Measurements from ENCODE around the gene HMGN2. TPM values are rescaled to one million over a fixed set of nuclear protein-coding genes. Genes with fewer than 3 reads are reported as not detected.

HMGN2 gene
- total RNA-seq, 1 donor from 2014 or later, result 150 TPM

GRCh38 chr1:26521669-26522030 lies 49.4 kb downstream of the HMGN2 start:
- DNase-seq (ENCODE audit: missing footprints) (no peak), ATAC-seq (no peak)
- intact Hi-C loops (cut with DNase I), result no loop called here

DNA sequence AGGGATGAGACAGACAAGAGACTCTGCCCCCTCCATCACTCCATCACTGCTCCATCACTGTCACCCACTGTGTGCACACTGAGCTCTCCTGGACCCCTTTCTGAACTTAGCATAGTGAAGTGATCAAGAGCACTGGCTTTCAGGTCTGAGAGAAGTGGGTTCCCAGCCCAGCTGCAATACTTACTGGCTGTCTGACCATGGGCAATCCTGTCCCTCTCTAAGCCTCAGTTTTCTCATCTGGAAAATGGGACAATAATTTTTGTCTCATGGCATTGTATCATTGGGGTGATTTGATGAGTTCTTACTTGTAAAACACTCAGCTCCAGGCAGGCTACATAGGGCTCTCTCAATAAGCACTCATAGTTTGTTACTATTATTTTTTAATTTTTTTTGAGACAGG lies 49.8 kb downstream of the HMGN2 start:
- no peak for DNase-seq (ENCODE audit: missing footprints)
- intact Hi-C loops (cut with DNase I), result no loop called here
- ATAC-seq, result no peak

DNA sequence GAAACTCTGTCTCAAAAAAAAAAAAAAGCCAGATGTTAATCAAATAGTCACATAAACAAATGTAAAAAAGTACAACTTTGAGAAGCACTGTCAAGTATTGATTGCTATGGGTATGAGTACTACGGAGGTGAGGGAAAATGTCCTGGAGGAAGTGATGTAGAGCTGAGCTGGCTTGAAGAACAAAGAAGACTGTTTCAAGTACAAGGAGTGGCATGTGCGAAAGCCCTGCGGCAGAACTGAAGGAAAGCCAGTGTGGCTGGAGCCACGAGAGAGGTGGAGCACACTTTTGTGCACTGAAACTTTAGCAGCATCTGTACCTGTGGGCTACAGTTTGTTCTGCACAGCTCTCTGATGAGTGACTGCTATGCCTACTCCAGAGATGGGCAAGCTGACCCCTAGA lies 51.9 kb downstream of the HMGN2 start:
- ATAC-seq, result no peak
- no peak for DNase-seq (ENCODE audit: missing footprints)
- intact Hi-C loops (cut with DNase I), result no loop called here

Other genes with a start within 250 kb of the HMGN2 start
- 73.6 TPM for gene CEP85, start 238.2 kb upstream of the HMGN2 start, total RNA-seq
- gene SH3BGRL3, start 192.4 kb upstream of the HMGN2 start, total RNA-seq, result 50.5 TPM
- gene UBXN11, start 165.8 kb upstream of the HMGN2 start, total RNA-seq, result 9.5 TPM
- 6.5 TPM for gene CD52, start 154.5 kb upstream of the HMGN2 start, total RNA-seq
- not detected for gene CRYBG2, start 118.3 kb upstream of the HMGN2 start, total RNA-seq
- gene ZNF683, start 99.7 kb upstream of the HMGN2 start, total RNA-seq, result 0.14 TPM
- not detected for gene LIN28A, start 61.6 kb upstream of the HMGN2 start, total RNA-seq
- 25.7 TPM for gene DHDDS, start 40.1 kb upstream of the HMGN2 start, total RNA-seq
- 6.9 TPM for gene RPS6KA1, start 57.3 kb downstream of the HMGN2 start, total RNA-seq
- 27.5 TPM for gene ARID1A, start 223.6 kb downstream of the HMGN2 start, total RNA-seq